Cortex of kidney (tissue), 1 donor: Measurements from ENCODE around the gene PCDHA9.
"Not testable (repeated sequence)": the region's sequence is repeated elsewhere in the genome, so short reads cannot be mapped to it uniquely, and the experiment has no call there.

ENCODE experiments used
- DNase-seq: peaks from one replicate; lab custom pipeline; 2025; lab: John Stamatoyannopoulos, UW

The PCDHA9 gene

GRCh38 chr5:140876541-140877261 is 28.5 kb downstream of the PCDHA9 start:
- not testable (repeated sequence) for DNase-seq

- no peak for DNase-seq
Measured at GRCh38 chr5:140877262-140877581, 29.0 kb downstream of the PCDHA9 start.

GRCh38 chr5:140881889-140882590 is 33.9 kb downstream of the PCDHA9 start, which contains the start of gene PCDHA13:
Gene PCDHA13, plus strand, starts transcription at chr5:140882124. Its CDS starts 145 bp downstream, at chr5:140882269.
- DNase-seq = no peak

GRCh38 chr5:140882591-140882899 is 34.4 kb downstream of the PCDHA9 start:
- DNase-seq = no peak

GRCh38 chr5:140883373-140883772 is 35.2 kb downstream of the PCDHA9 start:
- no peak for DNase-seq

GRCh38 chr5:140883927-140884697 is 35.9 kb downstream of the PCDHA9 start:
- no peak for DNase-seq
